GM23248 (cell line): Measurements from ENCODE around the gene PRLH. TPM values are rescaled to one million over a fixed set of nuclear protein-coding genes. Genes with fewer than 3 reads are reported as not detected.

ENCODE experiments used
- DNase-seq: peaks from one replicate; pipeline ENCODE4 v3.0.0-alpha.2; 2015
- H2AFZ ChIP-seq: fragments of 200-600 bp; sonication (generic); 2 replicates; pipeline ENCODE4 v1.6.1; 2016; ENCODE audit warnings: antibody characterized with exemption
- H3F3A ChIP-seq: fragments of 200-600 bp; sonication (generic); 2 replicates; pipeline ENCODE4 v1.6.1; 2016; ENCODE audit warnings: mild to moderate bottlenecking, antibody characterized with exemption, mixed run types; ENCODE audit not compliant: insufficient read depth
- H3K27ac ChIP-seq: fragments of 200-600 bp; sonication (generic); 2 replicates; pipeline ENCODE4 v1.5.1; 2016; ENCODE audit warnings: mild to moderate bottlenecking
- H3K27me3 ChIP-seq: fragments of 200-600 bp; sonication (generic); replicated peaks from 2 replicates; pipeline ENCODE4 v1.6.1; 2016; ENCODE audit warnings: mild to moderate bottlenecking; ENCODE audit not compliant: insufficient read depth
- H3K36me3 ChIP-seq: fragments of 200-600 bp; sonication (generic); 2 replicates; pipeline ENCODE4 v1.6.1; 2016; ENCODE audit warnings: low read depth, mild to moderate bottlenecking
- H3K4me1 ChIP-seq: fragments of 200-600 bp; sonication (generic); 2 replicates; pipeline ENCODE4 v1.6.1; 2016; ENCODE audit warnings: mild to moderate bottlenecking; ENCODE audit not compliant: insufficient read depth
- H3K4me2 ChIP-seq: fragments of 200-600 bp; sonication (generic); one replicate; pipeline ENCODE4 v1.6.1; 2016; ENCODE audit warnings: mild to moderate bottlenecking; ENCODE audit not compliant: unreplicated experiment
- H3K4me3 ChIP-seq: fragments of 200-600 bp; sonication (generic); 2 replicates; pipeline ENCODE4 v1.5.1; 2016; ENCODE audit warnings: mild to moderate bottlenecking
- H3K79me2 ChIP-seq: fragments of 200-600 bp; sonication (generic); 2 replicates; pipeline ENCODE4 v1.6.1; 2016; ENCODE audit warnings: mild to moderate bottlenecking; ENCODE audit not compliant: insufficient read depth
- H3K9ac ChIP-seq: fragments of 200-600 bp; sonication (generic); 2 replicates; pipeline ENCODE4 v1.6.1; 2016; ENCODE audit warnings: mild to moderate bottlenecking
- H3K9me2 ChIP-seq: fragments of 200-600 bp; sonication (generic); 2 replicates; pipeline ENCODE4 v1.6.1; 2016; ENCODE audit warnings: mixed run types, mild to moderate bottlenecking, moderate library complexity; ENCODE audit not compliant: insufficient read depth
- H3K9me3 ChIP-seq: fragments of 200-600 bp; sonication (generic); one replicate; pipeline ENCODE4 v1.6.1; 2017; ENCODE audit warnings: low read depth
- H4K20me1 ChIP-seq: fragments of 200-600 bp; sonication (generic); 2 replicates; pipeline ENCODE4 v1.6.0; 2016; ENCODE audit not compliant: insufficient read depth
- EZH2 ChIP-seq: fragments of 200-600 bp; sonication (generic); IDR thresholded peaks from 2 replicates; pipeline ENCODE4 v1.6.1; 2018; ENCODE audit warnings: antibody characterized with exemption, mild to moderate bottlenecking; ENCODE audit not compliant: insufficient read depth, poor library complexity, severe bottlenecking
- EZH2phosphoT487 ChIP-seq: fragments of 200-600 bp; sonication (generic); IDR thresholded peaks from 2 replicates; pipeline ENCODE4 v1.6.1; 2018; ENCODE audit warnings: antibody characterized with exemption, moderate library complexity, mild to moderate bottlenecking, low read depth; ENCODE audit not compliant: insufficient read depth
- WGBS, 2 experiments: methylation state at CpG; one replicate each; pipeline ENCODE4 v1.1.6; 2015 to 2017; ENCODE audit warnings: low lambda C conversion rate in 2 of 2, low coverage in 1 of 2; ENCODE audit errors: missing lambda C conversion rate in 2 of 2; 5-methylcytosine and 5-hydroxymethylcytosine counted together
- in situ Hi-C: fragments of 300-500 bp; cut with MboI; formaldehyde crosslinking; loops from 2 replicates; pipeline ENCODE4 v1.15.0; 2020
- polyA plus RNA-seq: library from polyadenylated mRNA; unstranded; fragments of >200 nt; fragmentation: Nextera tagmentation; extraction: Ambion mirVana; gene quantifications from 2 replicates; pipeline ENCODE4 v1.2.1, GENCODE V29; 2016
- total RNA-seq: library from RNA; depleted of rRNA; stranded (reverse); fragments of >200 nt; shearing (Covaris generic); gene quantifications from 2 replicates; pipeline ENCODE4 v1.2.3, GENCODE V29; 2014

Gene PRLH
- total and polyA plus RNA-seq, 2 experiments from 2014 or later = not detected

GRCh38 chr2:237563816-237564215 lies 2.6 kb upstream of the PRLH start:
- no peaks in the 10 kb centered on the region for H3K27me3 ChIP-seq
- no peaks in the 10 kb centered on the region for H3K9me3 ChIP-seq
- no peak overlapping the region for H3K9ac ChIP-seq
- no peaks in the 10 kb centered on the region for H3K79me2 ChIP-seq
- 11 to 15% methylated on average over 14 of the region's 14 CpGs for WGBS, 2 experiments
- no peaks in the 10 kb centered on the region for H4K20me1 ChIP-seq
- no peak overlapping the region for H2AFZ ChIP-seq
- no peaks in the 10 kb centered on the region for H3K9me2 ChIP-seq
- H3K4me3 ChIP-seq = no peak overlapping the region
- H3K27ac ChIP-seq = no peak overlapping the region
- in situ Hi-C loops = loop anchor here (25.0 kb wide), 1 partner anchor 402 kb away; no protein-coding TSS in a partner anchor
- H3K4me2 ChIP-seq = no peak overlapping the region
- no peaks in the 10 kb centered on the region for H3F3A ChIP-seq
- peak; percentile 71 for DNase-seq
- no peak for TF ChIP-seq EZH2
- no peak for TF ChIP-seq EZH2phosphoT487
- no peaks in the 10 kb centered on the region for H3K36me3 ChIP-seq
- no peaks in the 10 kb centered on the region for H3K4me1 ChIP-seq

- Histone ChIP-seq H3K9ac (no peak overlapping the region), H3K4me1 (no peaks in the 10 kb centered on the region), H3F3A (no peaks in the 10 kb centered on the region), H3K27me3 (no peaks in the 10 kb centered on the region), H3K9me2 (no peaks in the 10 kb centered on the region), H4K20me1 (no peaks in the 10 kb centered on the region), H3K4me3 (no peak overlapping the region), H3K9me3 (no peaks in the 10 kb centered on the region), H3K27ac (no peak overlapping the region), H3K79me2 (no peaks in the 10 kb centered on the region), H3K4me2 (no peak overlapping the region), H3K36me3 (no peaks in the 10 kb centered on the region), H2AFZ (no peak overlapping the region)
- in situ Hi-C loops = loop anchor here (25.0 kb wide), 1 partner anchor 402 kb away; no protein-coding TSS in a partner anchor
- no peak for DNase-seq
- TF ChIP-seq EZH2phosphoT487 (no peak), EZH2 (no peak)
- 58 to 62% methylated on average over 11 to 14 of the region's 14 CpGs for WGBS, 2 experiments
These were observed 1.7 kb upstream of the PRLH start for GRCh38 chr2:237564526-237565131.

- Histone ChIP-seq H3F3A (no peaks in the 10 kb centered on the region), H3K9ac (no peak overlapping the region), H3K4me1 (no peaks in the 10 kb centered on the region), H3K4me2 (no peak overlapping the region), H3K4me3 (no peak overlapping the region), H3K36me3 (no peaks in the 10 kb centered on the region), H3K27me3 (no peaks in the 10 kb centered on the region), H3K79me2 (no peaks in the 10 kb centered on the region), H3K9me2 (no peaks in the 10 kb centered on the region), H2AFZ (no peak overlapping the region), H3K27ac (no peak overlapping the region), H4K20me1 (no peaks in the 10 kb centered on the region), H3K9me3 (no peaks in the 10 kb centered on the region)
- DNase-seq = no peak
- 90% methylated on average over 1 of the region's 1 CpG; no CpG with 5 or more reads in 1 of the 2 experiments for WGBS, 2 experiments
- in situ Hi-C loops = loop anchor here (25.0 kb wide), 1 partner anchor 404 kb away; no protein-coding TSS in a partner anchor
- TF ChIP-seq EZH2 = no peak
- TF ChIP-seq EZH2phosphoT487 = no peak
These were observed 400 bp upstream of the PRLH start for GRCh38 chr2:237565974-237566373.

- no peak overlapping the region for H3K4me3 ChIP-seq
- no peaks in the 10 kb centered on the region for H3K36me3 ChIP-seq
- WGBS, 2 experiments = 76 to 77% methylated on average over 16 of the region's 16 CpGs
- no peaks in the 10 kb centered on the region for H3K9me3 ChIP-seq
- H3F3A ChIP-seq = no peaks in the 10 kb centered on the region
- H4K20me1 ChIP-seq = no peaks in the 10 kb centered on the region
- TF ChIP-seq EZH2 = no peak
- no peak for TF ChIP-seq EZH2phosphoT487
- no peaks in the 10 kb centered on the region for H3K79me2 ChIP-seq
- no peak for DNase-seq
- H2AFZ ChIP-seq = no peak overlapping the region
- in situ Hi-C loops = loop anchor here (25.0 kb wide), 1 partner anchor 405 kb away; no protein-coding TSS in a partner anchor
- no peak overlapping the region for H3K4me2 ChIP-seq
- no peaks in the 10 kb centered on the region for H3K9me2 ChIP-seq
- no peaks in the 10 kb centered on the region for H3K27me3 ChIP-seq
- H3K4me1 ChIP-seq = peaks cover 4% of the 10 kb centered on the region
- no peak overlapping the region for H3K9ac ChIP-seq
- H3K27ac ChIP-seq = no peak overlapping the region
These were observed 1.1 kb downstream of the PRLH start for GRCh38 chr2:237567276-237568029.
